HEK293 (cell line): ENCODE results near the gene PIGL.

Source experiments
- CTCF ChIP-seq: fragments of 450-650 bp; formaldehyde crosslinking; IDR thresholded peaks from 2 replicates; pipeline ENCODE4 v1.5.1; 2016; ENCODE audit warnings: missing biosample characterization, missing genetic modification characterization
- RBAK ChIP-seq: fragments of 450-650 bp; formaldehyde crosslinking; IDR thresholded peaks from 2 replicates; pipeline ENCODE4 v1.5.1; 2016; ENCODE audit warnings: missing biosample characterization, missing genetic modification characterization
- SCRT1 ChIP-seq: fragments of 450-650 bp; formaldehyde crosslinking; IDR thresholded peaks from 2 replicates; pipeline ENCODE4 v1.5.1; 2016; ENCODE audit warnings: missing biosample characterization, missing genetic modification characterization, borderline replicate concordance
- SP2 ChIP-seq: fragments of 450-650 bp; formaldehyde crosslinking; IDR thresholded peaks from 2 replicates; pipeline ENCODE4 v1.5.1; 2016; ENCODE audit warnings: missing biosample characterization, missing genetic modification characterization
- YY1 ChIP-seq: fragments of 450-650 bp; formaldehyde crosslinking; IDR thresholded peaks from 2 replicates; pipeline ENCODE4 v1.5.1; 2018; ENCODE audit warnings: missing biosample characterization, missing genetic modification characterization
- ZNF121 ChIP-seq: fragments of 450-650 bp; formaldehyde crosslinking; IDR thresholded peaks from 2 replicates; pipeline ENCODE4 v1.5.1; 2016; ENCODE audit warnings: missing biosample characterization, missing genetic modification characterization
- ZNF280D ChIP-seq: fragments of 450-650 bp; formaldehyde crosslinking; IDR thresholded peaks from 2 replicates; pipeline ENCODE4 v1.5.1; 2016; ENCODE audit warnings: missing biosample characterization, missing genetic modification characterization
- ZNF391 ChIP-seq: fragments of 450-650 bp; formaldehyde crosslinking; IDR thresholded peaks from 2 replicates; pipeline ENCODE4 v1.5.1; 2016; ENCODE audit warnings: low read depth, missing biosample characterization, missing genetic modification characterization, borderline replicate concordance
- ZNF510 ChIP-seq: fragments of 450-650 bp; formaldehyde crosslinking; IDR thresholded peaks from 2 replicates; pipeline ENCODE4 v1.5.1; 2018; ENCODE audit warnings: mild to moderate bottlenecking, missing genetic modification characterization, missing biosample characterization; ENCODE audit not compliant: insufficient replicate concordance
- ZNF660 ChIP-seq: fragments of 450-650 bp; IDR thresholded peaks from 2 replicates; pipeline ENCODE4 v1.5.1; 2018; ENCODE audit warnings: missing biosample characterization, mild to moderate bottlenecking, missing genetic modification characterization
- ZNF670 ChIP-seq: fragments of 450-650 bp; formaldehyde crosslinking; IDR thresholded peaks from 2 replicates; pipeline ENCODE4 v1.5.1; 2016; ENCODE audit warnings: missing biosample characterization, missing genetic modification characterization, low read depth
- ZNF837 ChIP-seq: fragments of 450-650 bp; formaldehyde crosslinking; IDR thresholded peaks from 2 replicates; pipeline ENCODE4 v1.5.1; 2016; ENCODE audit warnings: missing biosample characterization, missing genetic modification characterization
- TF ChIP-seq, protein P1 (sequence below): fragments of 450-650 bp; formaldehyde crosslinking; IDR thresholded peaks from 2 replicates; pipeline ENCODE4 v1.5.1; 2016; ENCODE audit warnings: missing biosample characterization, missing genetic modification characterization

GRCh38 chr17:16363749-16364536 is 146.9 kb downstream of the PIGL start:
- peak; percentile 80 for TF ChIP-seq CTCF
- no peak for TF ChIP-seq ZNF670 (tag by site-specific recombination)
- TF ChIP-seq ZNF391 (tag by site-specific recombination): no peak
- peak; percentile 80 for TF ChIP-seq ZNF660
- no peak for TF ChIP-seq RBAK (tag by site-specific recombination)
- TF ChIP-seq YY1: no peak
- TF ChIP-seq, protein P1, sequence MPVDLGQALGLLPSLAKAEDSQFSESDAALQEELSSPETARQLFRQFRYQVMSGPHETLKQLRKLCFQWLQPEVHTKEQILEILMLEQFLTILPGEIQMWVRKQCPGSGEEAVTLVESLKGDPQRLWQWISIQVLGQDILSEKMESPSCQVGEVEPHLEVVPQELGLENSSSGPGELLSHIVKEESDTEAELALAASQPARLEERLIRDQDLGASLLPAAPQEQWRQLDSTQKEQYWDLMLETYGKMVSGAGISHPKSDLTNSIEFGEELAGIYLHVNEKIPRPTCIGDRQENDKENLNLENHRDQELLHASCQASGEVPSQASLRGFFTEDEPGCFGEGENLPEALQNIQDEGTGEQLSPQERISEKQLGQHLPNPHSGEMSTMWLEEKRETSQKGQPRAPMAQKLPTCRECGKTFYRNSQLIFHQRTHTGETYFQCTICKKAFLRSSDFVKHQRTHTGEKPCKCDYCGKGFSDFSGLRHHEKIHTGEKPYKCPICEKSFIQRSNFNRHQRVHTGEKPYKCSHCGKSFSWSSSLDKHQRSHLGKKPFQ (tag by site-specific recombination): no peak
- TF ChIP-seq ZNF280D: no peak
- TF ChIP-seq ZNF121 (tag by site-specific recombination): no peak
- TF ChIP-seq ZNF510 (tag by site-specific recombination): no peak
- no peak for TF ChIP-seq ZNF837
- TF ChIP-seq SCRT1: no peak
- no peak for TF ChIP-seq SP2 (tag by site-specific recombination)
